Heart left ventricle (tissue), 16 donors: ENCODE data around the gene THSD4. TPM values are rescaled to one million over a fixed set of nuclear protein-coding genes. Genes with fewer than 3 reads are reported as not detected.

Experiments used
- ATAC-seq, 4 donors: fragments of 200-7000 bp; cut with Tn5 transposase; one replicate each; pipeline ENCODE4 v1.9.1; 2020 to 2022; ENCODE audit warnings: moderate library complexity in 4 of 4, mild to moderate bottlenecking in 3 of 4, moderate number of reproducible peaks in 1 of 4
- DNase-seq, 5 donors: peaks; one replicate each; pipeline ENCODE4 v3.0.0-alpha.2; 2020
- H3K27ac ChIP-seq, 12 donors: fragments of 200-600 bp; sonication (generic) in 4 of 12; one replicate each; pipeline versions ENCODE4 v1.5.0 to v1.8.0; 2016 to 2022; ENCODE audit warnings: mild to moderate bottlenecking in 2 of 12
- H3K27me3 ChIP-seq, 9 donors: fragments of 200-600 bp; sonication (generic) in 2 of 9; one replicate each; pipeline versions ENCODE4 v1.5.1 to v1.8.0; 2016 to 2022; ENCODE audit warnings: mild to moderate bottlenecking in 3 of 9
- H3K36me3 ChIP-seq, 9 donors: fragments of 200-600 bp; sonication (generic) in 2 of 9; one replicate each; pipeline versions ENCODE4 v1.5.0 to v1.8.0; 2018 to 2022; ENCODE audit warnings: mild to moderate bottlenecking in 2 of 9
- H3K4me1 ChIP-seq, 12 donors: fragments of 200-600 bp; sonication (generic) in 4 of 12; one replicate each; pipeline versions ENCODE4 v1.5.0 to v1.8.0; 2016 to 2022; ENCODE audit warnings: mild to moderate bottlenecking in 3 of 12
- H3K4me3 ChIP-seq, 12 donors: fragments of 200-600 bp; sonication (generic) in 4 of 12; one replicate each; pipeline versions ENCODE4 v1.5.0 to v1.8.0; 2017 to 2022; ENCODE audit warnings: mild to moderate bottlenecking in 9 of 12, moderate library complexity in 4 of 12
- H3K9me3 ChIP-seq, 12 donors: fragments of 200-600 bp; sonication (generic) in 4 of 12; one replicate each; pipeline versions ENCODE4 v1.5.0 to v1.8.0; 2016 to 2022; ENCODE audit warnings: mild to moderate bottlenecking in 1 of 12
- POLR2A ChIP-seq, 2 donors: fragments of 450-650 bp; IDR thresholded peaks; one replicate each; pipeline ENCODE4 v1.6.1; 2017; ENCODE audit warnings: antibody characterized with exemption in 2 of 2, mild to moderate bottlenecking in 2 of 2, moderate library complexity in 2 of 2
- WGBS, 4 donors: extraction: QIAGEN DNeasy Blood & Tissue Kit in 2 of 4; methylation state at CpG; one replicate each; pipeline versions ENCODE4 v1.1.5 to v1.1.7; 2013 to 2018; 5-methylcytosine and 5-hydroxymethylcytosine counted together
- intact Hi-C, 10 donors: fragments of 100-400 bp; cut with DNase I; formaldehyde crosslinking; loops; one replicate each; pipeline versions ENCODE4 v1.11.1 to v1.14.2; 2022
- polyA plus RNA-seq, 2 donors: library from polyadenylated mRNA; stranded (reverse); fragments of 200-250 nt; gene quantifications; one replicate each; pipeline ENCODE4 v1.2.3, GENCODE V29; 2013
- total RNA-seq, 9 donors: library from RNA; depleted of rRNA in 2 of 9; stranded (reverse); fragments of >200 nt in 2 of 9; fragmentation: NEBNext Ultra II Directional in 3 of 9; extraction: Animal tissue kit (Norgen Biotek cat#: 25700) in 3 of 9; gene quantifications; one replicate each; pipeline versions ENCODE4 v1.1.0 to v1.2.4, GENCODE V29; 2016 to 2023
- TF ChIP-seq, protein P1 (sequence below), 12 donors: fragments of 200-600 bp; sonication (generic) in 4 of 12; IDR thresholded peaks; one replicate each; pipeline versions ENCODE4 v1.5.0 to v1.8.0; 2018 to 2022; ENCODE audit warnings: antibody characterized with exemption in 12 of 12, mild to moderate bottlenecking in 5 of 12
- donor health status: ischemic (EF 13 %, LVEDD 7.1; RV severe dilation, severe dysfunction).
- donor health status: healthy with polysubstance abuse.
- donor health status: DM: no; HTN: yes; CAD: no.
- donor health status: DM: no; HTN: no; CAD: no.
- donor health status: ischemic (EF 25% LVEDD 6.9; RV normal size, moderate dysfunction).
- donor health status: ischemic (EF 25% LVEDD 5.7; RV mildly dilated, moderate dysfunction).
- donor health status: healthy.
- donor health status: DM: yes; HTN: yes; CAD: no.
- donor health status: ischemic (EF 35%, LVEDD 5.7; RV mildly dilated, moderate dysfunction).
- donor health status: nonischemic (EF 11% LVEDD 7.7; RV severe dilation, severe dysfunction).
- donor health status: DM: yes; HTN: yes; CAD: no.
- donor health status: PGD.
- donor health status: ischemic (EF 29% LVEDD 5.4; RV normal size, mild dysfunction).
- donor health status: nonischemic (EF 23%, LVEDD 6.1; RV moderate dilation, normal function).

The THSD4 gene
- total and polyA plus RNA-seq, 11 donors, result 32.6 to 206 (median 93.2) TPM

DNA sequence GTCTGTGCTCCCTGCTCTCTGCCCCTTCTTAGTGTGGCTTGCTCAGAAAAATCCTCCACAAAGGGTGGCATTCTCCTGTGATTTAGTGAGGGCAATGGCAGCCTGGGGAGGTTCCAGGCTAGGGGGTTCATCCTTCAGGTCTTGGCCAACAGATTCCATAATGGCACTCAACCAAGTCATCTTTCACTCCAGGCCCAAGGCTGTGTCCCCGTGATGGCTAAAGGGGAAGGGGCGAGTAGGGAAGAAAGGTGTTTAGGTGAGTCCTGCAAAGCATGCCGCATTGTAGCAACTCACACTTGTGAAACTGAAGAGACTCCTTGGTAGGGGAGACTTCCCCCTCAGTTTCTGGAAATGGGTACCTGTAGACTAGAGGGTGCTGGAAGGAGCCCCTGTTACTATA, 105.6 kb downstream of the THSD4 start:
- Histone ChIP-seq H3K4me1 (peaks cover 0 to 38% (median 7%) of the 10 kb centered on the region in 12 donors), H3K36me3 (peaks cover 0 to 5% (median 0%) of the 10 kb centered on the region in 9 donors), H3K9me3 (peaks cover 0 to 5% (median 0%) of the 10 kb centered on the region in 12 donors), H3K4me3 (no peak overlapping the region), H3K27ac (no peak overlapping the region), H3K27me3 (no peaks in the 10 kb centered on the region)
- DNase-seq (no peak), ATAC-seq (no peak)
- intact Hi-C loops, result no loop called here
- WGBS, 4 donors, result 90 to 98% (median 92%) methylated on average over 3 of the region's 3 CpGs
- no peak for TF ChIP-seq POLR2A (IDR thresholded peaks at IDR 0.05)
- TF ChIP-seq, protein P1, sequence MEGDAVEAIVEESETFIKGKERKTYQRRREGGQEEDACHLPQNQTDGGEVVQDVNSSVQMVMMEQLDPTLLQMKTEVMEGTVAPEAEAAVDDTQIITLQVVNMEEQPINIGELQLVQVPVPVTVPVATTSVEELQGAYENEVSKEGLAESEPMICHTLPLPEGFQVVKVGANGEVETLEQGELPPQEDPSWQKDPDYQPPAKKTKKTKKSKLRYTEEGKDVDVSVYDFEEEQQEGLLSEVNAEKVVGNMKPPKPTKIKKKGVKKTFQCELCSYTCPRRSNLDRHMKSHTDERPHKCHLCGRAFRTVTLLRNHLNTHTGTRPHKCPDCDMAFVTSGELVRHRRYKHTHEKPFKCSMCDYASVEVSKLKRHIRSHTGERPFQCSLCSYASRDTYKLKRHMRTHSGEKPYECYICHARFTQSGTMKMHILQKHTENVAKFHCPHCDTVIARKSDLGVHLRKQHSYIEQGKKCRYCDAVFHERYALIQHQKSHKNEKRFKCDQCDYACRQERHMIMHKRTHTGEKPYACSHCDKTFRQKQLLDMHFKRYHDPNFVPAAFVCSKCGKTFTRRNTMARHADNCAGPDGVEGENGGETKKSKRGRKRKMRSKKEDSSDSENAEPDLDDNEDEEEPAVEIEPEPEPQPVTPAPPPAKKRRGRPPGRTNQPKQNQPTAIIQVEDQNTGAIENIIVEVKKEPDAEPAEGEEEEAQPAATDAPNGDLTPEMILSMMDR (IDR thresholded peaks at IDR 0.05), result no peak

DNA sequence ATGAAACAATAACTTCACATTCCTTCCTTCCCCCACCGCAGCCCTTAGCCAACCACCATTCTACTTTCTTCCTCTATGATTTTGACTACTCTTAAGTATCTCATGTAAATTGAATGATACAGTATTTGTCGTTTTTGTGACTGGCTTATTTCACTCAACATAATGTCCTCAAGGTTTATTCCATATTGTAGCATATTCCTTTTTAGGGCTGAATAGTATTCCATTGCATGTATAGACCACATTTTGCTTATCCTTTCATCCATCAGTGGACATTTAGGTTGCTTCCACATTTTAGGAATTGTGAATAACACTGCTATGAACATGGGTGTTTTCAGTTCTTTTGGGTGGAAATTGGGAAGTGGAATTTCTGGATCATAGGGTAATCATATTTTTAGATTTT, 106.1 kb downstream of the THSD4 start:
- 75 to 96% (median 88%) methylated on average over 2 of the region's 2 CpGs for WGBS, 4 donors

DNA sequence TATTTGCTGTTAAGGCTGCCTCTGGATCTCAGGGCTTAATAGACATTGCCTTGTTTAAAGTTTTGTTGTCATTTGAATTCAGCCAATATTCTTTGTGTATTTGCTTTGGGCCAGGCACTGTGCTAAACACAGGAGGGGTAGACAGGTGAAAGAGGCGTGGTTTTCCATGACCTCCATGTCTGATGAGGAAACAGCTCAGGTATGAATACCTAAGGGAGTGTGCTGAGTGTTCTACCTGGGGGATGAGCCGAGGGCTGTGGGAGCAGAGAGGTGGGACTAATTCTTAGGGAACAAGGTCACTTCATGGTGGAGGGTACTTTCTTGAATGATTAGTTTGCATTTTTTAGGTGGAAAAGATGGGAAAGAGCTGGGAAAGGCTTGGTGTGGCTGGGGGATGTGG, 108.2 kb downstream of the THSD4 start:
- Histone ChIP-seq H3K27ac (peak overlapping the region in 3 of 12 donors; percentile 6 to 33 (median 19)), H3K36me3 (peaks cover 0 to 4% (median 0%) of the 10 kb centered on the region in 9 donors), H3K4me3 (no peak overlapping the region), H3K27me3 (no peaks in the 10 kb centered on the region), H3K9me3 (peaks cover 0 to 5% (median 0%) of the 10 kb centered on the region in 12 donors), H3K4me1 (peaks cover 0 to 43% (median 5%) of the 10 kb centered on the region in 12 donors)
- intact Hi-C loops, result no loop called here
- TF ChIP-seq, protein P1 (IDR thresholded peaks at IDR 0.05), result no peak
- no peak for TF ChIP-seq POLR2A (IDR thresholded peaks at IDR 0.05)
- ATAC-seq (no peak), DNase-seq (no peak)
- WGBS, 4 donors, result 88 to 96% (median 94%) methylated on average over 2 of the region's 2 CpGs

More for the DNA sequence above, 106.1 kb downstream of the THSD4 start:
- H3K27ac ChIP-seq, result no peak overlapping the region
- ATAC-seq, result no peak
- H3K4me3 ChIP-seq, result no peak overlapping the region
- DNase-seq, result no peak
- peaks cover 0 to 5% (median 0%) of the 10 kb centered on the region in 12 donors for H3K9me3 ChIP-seq
- H3K36me3 ChIP-seq, result peaks cover 0 to 4% (median 0%) of the 10 kb centered on the region in 9 donors
- peaks cover 0 to 38% (median 7%) of the 10 kb centered on the region in 12 donors for H3K4me1 ChIP-seq
- no peaks in the 10 kb centered on the region for H3K27me3 ChIP-seq
- intact Hi-C loops, result no loop called here
- TF ChIP-seq POLR2A (IDR thresholded peaks at IDR 0.05), result no peak
- TF ChIP-seq, protein P1 (IDR thresholded peaks at IDR 0.05), result no peak

DNA sequence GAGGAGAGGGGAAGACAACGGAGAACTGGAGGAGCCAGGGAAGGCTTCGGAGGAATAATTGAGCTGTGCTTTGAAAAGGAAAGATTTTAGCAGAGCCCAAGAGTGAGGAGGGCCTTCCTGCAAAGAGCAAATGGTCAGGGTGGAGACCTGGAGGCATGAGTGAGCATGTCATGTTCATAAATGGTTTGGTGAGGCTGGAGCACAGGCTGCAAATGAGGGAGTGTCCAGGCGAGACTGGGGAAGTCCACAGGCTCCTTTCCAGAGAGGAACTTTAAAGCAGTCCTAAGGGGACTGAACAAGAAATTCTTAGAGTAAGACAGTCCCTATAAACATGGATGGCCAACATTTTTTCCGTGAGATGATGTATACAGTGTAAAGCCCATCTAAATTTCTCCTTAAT, 108.8 kb downstream of the THSD4 start:
- WGBS, 4 donors, result 80 to 88% (median 87%) methylated on average over 4 of the region's 4 CpGs
- peaks cover 0 to 40% (median 4%) of the 10 kb centered on the region in 12 donors for H3K4me1 ChIP-seq
- H3K4me3 ChIP-seq, result no peak overlapping the region
- no peaks in the 10 kb centered on the region for H3K27me3 ChIP-seq
- intact Hi-C loops, result no loop called here
- no peak overlapping the region for H3K27ac ChIP-seq
- H3K36me3 ChIP-seq, result peaks cover 0 to 4% (median 0%) of the 10 kb centered on the region in 9 donors
- H3K9me3 ChIP-seq, result peaks cover 0 to 5% (median 0%) of the 10 kb centered on the region in 12 donors
- ATAC-seq, result no peak
- DNase-seq, result no peak
- TF ChIP-seq POLR2A (IDR thresholded peaks at IDR 0.05), result no peak
- TF ChIP-seq, protein P1 (IDR thresholded peaks at IDR 0.05), result no peak
